ENCODE data around the gene NYAP1.
A peak's percentile ranks its signal among the peaks of the same experiment; 100 is the strongest.

NYAP1 gene

DNA sequence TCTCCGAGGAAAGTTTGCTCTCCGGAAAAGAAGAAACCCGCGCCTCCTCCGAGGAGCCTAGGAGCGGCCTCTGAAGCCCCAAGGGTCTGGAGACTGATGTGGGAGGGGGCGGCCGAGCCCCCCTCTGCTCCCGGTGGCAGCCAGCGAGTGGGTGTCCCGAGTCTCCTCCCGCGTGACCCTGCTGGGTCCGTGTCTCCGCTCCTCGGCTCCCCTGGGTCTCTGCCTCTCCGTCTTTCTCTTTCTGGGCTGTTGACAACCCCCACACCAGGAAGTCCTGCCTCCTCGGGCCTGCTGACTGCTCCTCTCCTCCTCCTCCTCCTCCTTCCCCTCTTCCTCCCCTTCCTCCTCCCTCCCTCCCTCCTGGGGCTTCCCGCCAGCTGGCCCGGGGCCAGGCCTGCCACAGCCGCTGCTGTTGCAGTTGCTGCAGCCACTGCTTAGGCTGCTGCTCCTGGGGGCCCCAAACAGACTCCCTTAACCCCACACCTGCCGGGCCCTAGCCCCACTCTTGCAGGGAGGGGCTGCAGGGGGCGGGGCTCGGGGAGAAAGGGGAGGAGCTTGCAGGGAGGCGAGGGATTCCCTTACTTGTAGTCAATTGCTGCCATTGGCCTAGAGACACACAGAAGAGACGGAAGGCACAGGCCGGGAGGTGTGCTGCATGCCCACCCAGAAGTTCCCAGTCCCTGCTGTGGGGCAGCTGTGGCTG lies 4.6 kb upstream of the NYAP1 start, which contains the start of gene TSC22D4 (continued):
- TF ChIP-seq, protein P1, sequence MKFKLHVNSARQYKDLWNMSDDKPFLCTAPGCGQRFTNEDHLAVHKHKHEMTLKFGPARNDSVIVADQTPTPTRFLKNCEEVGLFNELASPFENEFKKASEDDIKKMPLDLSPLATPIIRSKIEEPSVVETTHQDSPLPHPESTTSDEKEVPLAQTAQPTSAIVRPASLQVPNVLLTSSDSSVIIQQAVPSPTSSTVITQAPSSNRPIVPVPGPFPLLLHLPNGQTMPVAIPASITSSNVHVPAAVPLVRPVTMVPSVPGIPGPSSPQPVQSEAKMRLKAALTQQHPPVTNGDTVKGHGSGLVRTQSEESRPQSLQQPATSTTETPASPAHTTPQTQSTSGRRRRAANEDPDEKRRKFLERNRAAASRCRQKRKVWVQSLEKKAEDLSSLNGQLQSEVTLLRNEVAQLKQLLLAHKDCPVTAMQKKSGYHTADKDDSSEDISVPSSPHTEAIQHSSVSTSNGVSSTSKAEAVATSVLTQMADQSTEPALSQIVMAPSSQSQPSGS (tag by site-specific recombination; IDR thresholded peaks at IDR 0.05; ENCODE audit: low read depth), result no peak
- no peak for TF ChIP-seq ZNF175 (tag by site-specific recombination; IDR thresholded peaks at IDR 0.05)
- peak; percentile 95 for TF ChIP-seq ZNF324 (tag by site-specific recombination; IDR thresholded peaks at IDR 0.05)
- peak; percentile 89 for TF ChIP-seq ZNF600 (tag by site-specific recombination; IDR thresholded peaks at IDR 0.05)
- TF ChIP-seq KLF10 (tag by site-specific recombination; IDR thresholded peaks at IDR 0.05), result peak; percentile 90
- TF ChIP-seq ZNF354C (tag by site-specific recombination; IDR thresholded peaks at IDR 0.05; ENCODE audit: borderline replicate concordance, low read depth), result no peak
- TF ChIP-seq, protein P2, sequence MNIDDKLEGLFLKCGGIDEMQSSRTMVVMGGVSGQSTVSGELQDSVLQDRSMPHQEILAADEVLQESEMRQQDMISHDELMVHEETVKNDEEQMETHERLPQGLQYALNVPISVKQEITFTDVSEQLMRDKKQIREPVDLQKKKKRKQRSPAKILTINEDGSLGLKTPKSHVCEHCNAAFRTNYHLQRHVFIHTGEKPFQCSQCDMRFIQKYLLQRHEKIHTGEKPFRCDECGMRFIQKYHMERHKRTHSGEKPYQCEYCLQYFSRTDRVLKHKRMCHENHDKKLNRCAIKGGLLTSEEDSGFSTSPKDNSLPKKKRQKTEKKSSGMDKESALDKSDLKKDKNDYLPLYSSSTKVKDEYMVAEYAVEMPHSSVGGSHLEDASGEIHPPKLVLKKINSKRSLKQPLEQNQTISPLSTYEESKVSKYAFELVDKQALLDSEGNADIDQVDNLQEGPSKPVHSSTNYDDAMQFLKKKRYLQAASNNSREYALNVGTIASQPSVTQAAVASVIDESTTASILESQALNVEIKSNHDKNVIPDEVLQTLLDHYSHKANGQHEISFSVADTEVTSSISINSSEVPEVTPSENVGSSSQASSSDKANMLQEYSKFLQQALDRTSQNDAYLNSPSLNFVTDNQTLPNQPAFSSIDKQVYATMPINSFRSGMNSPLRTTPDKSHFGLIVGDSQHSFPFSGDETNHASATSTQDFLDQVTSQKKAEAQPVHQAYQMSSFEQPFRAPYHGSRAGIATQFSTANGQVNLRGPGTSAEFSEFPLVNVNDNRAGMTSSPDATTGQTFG (tag by site-specific recombination; IDR thresholded peaks at IDR 0.05; ENCODE audit: borderline replicate concordance), result no peak
- TF ChIP-seq ZNF514 (tag by site-specific recombination; IDR thresholded peaks at IDR 0.05), result no peak
- no peak for TF ChIP-seq ZNF404 (tag by site-specific recombination; IDR thresholded peaks at IDR 0.05)
- TF ChIP-seq, protein P3, sequence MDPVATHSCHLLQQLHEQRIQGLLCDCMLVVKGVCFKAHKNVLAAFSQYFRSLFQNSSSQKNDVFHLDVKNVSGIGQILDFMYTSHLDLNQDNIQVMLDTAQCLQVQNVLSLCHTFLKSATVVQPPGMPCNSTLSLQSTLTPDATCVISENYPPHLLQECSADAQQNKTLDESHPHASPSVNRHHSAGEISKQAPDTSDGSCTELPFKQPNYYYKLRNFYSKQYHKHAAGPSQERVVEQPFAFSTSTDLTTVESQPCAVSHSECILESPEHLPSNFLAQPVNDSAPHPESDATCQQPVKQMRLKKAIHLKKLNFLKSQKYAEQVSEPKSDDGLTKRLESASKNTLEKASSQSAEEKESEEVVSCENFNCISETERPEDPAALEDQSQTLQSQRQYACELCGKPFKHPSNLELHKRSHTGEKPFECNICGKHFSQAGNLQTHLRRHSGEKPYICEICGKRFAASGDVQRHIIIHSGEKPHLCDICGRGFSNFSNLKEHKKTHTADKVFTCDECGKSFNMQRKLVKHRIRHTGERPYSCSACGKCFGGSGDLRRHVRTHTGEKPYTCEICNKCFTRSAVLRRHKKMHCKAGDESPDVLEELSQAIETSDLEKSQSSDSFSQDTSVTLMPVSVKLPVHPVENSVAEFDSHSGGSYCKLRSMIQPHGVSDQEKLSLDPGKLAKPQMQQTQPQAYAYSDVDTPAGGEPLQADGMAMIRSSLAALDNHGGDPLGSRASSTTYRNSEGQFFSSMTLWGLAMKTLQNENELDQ (tag by site-specific recombination; IDR thresholded peaks at IDR 0.05; ENCODE audit: low read depth), result no peak
- TF ChIP-seq, protein P4, sequence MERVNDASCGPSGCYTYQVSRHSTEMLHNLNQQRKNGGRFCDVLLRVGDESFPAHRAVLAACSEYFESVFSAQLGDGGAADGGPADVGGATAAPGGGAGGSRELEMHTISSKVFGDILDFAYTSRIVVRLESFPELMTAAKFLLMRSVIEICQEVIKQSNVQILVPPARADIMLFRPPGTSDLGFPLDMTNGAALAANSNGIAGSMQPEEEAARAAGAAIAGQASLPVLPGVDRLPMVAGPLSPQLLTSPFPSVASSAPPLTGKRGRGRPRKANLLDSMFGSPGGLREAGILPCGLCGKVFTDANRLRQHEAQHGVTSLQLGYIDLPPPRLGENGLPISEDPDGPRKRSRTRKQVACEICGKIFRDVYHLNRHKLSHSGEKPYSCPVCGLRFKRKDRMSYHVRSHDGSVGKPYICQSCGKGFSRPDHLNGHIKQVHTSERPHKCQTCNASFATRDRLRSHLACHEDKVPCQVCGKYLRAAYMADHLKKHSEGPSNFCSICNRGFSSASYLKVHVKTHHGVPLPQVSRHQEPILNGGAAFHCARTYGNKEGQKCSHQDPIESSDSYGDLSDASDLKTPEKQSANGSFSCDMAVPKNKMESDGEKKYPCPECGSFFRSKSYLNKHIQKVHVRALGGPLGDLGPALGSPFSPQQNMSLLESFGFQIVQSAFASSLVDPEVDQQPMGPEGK (tag by site-specific recombination; IDR thresholded peaks at IDR 0.05), result peak; percentile 100
- TF ChIP-seq ZNF629 (tag by site-specific recombination; IDR thresholded peaks at IDR 0.05), result peak; percentile 84
- no peak for TF ChIP-seq ZNF558 (tag by site-specific recombination; IDR thresholded peaks at IDR 0.05)
- TF ChIP-seq GLIS2 (tag by site-specific recombination; IDR thresholded peaks at IDR 0.05), result peak; percentile 96
- TF ChIP-seq ZNF26 (tag by site-specific recombination; IDR thresholded peaks at IDR 0.05), result no peak
- TF ChIP-seq, protein P5, sequence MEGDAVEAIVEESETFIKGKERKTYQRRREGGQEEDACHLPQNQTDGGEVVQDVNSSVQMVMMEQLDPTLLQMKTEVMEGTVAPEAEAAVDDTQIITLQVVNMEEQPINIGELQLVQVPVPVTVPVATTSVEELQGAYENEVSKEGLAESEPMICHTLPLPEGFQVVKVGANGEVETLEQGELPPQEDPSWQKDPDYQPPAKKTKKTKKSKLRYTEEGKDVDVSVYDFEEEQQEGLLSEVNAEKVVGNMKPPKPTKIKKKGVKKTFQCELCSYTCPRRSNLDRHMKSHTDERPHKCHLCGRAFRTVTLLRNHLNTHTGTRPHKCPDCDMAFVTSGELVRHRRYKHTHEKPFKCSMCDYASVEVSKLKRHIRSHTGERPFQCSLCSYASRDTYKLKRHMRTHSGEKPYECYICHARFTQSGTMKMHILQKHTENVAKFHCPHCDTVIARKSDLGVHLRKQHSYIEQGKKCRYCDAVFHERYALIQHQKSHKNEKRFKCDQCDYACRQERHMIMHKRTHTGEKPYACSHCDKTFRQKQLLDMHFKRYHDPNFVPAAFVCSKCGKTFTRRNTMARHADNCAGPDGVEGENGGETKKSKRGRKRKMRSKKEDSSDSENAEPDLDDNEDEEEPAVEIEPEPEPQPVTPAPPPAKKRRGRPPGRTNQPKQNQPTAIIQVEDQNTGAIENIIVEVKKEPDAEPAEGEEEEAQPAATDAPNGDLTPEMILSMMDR (tag by site-specific recombination; IDR thresholded peaks at IDR 0.05), result no peak
- TF ChIP-seq ZNF510 (tag by site-specific recombination; IDR thresholded peaks at IDR 0.05; ENCODE audit: insufficient replicate concordance), result no peak
- no peak for TF ChIP-seq PBX3 (CRISPR knock-in tag; IDR thresholded peaks at IDR 0.05)
- TF ChIP-seq HOXA7 (CRISPR knock-in tag; IDR thresholded peaks at IDR 0.05; ENCODE audit: borderline replicate concordance), result no peak
- TF ChIP-seq, protein P6, sequence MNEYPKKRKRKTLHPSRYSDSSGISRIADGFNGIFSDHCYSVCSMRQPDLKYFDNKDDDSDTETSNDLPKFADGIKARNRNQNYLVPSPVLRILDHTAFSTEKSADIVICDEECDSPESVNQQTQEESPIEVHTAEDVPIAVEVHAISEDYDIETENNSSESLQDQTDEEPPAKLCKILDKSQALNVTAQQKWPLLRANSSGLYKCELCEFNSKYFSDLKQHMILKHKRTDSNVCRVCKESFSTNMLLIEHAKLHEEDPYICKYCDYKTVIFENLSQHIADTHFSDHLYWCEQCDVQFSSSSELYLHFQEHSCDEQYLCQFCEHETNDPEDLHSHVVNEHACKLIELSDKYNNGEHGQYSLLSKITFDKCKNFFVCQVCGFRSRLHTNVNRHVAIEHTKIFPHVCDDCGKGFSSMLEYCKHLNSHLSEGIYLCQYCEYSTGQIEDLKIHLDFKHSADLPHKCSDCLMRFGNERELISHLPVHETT (tag by site-specific recombination; IDR thresholded peaks at IDR 0.05), result peak; percentile 70; the same call in 1 of the 2 replicates
- TF ChIP-seq, protein P7, sequence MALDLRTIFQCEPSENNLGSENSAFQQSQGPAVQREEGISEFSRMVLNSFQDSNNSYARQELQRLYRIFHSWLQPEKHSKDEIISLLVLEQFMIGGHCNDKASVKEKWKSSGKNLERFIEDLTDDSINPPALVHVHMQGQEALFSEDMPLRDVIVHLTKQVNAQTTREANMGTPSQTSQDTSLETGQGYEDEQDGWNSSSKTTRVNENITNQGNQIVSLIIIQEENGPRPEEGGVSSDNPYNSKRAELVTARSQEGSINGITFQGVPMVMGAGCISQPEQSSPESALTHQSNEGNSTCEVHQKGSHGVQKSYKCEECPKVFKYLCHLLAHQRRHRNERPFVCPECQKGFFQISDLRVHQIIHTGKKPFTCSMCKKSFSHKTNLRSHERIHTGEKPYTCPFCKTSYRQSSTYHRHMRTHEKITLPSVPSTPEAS (tag by site-specific recombination; IDR thresholded peaks at IDR 0.05), result peak; percentile 77
- peak; percentile 81 for TF ChIP-seq MZF1 (tag by site-specific recombination; IDR thresholded peaks at IDR 0.05; ENCODE audit: borderline replicate concordance)
- TF ChIP-seq GLIS1 (tag by site-specific recombination; IDR thresholded peaks at IDR 0.05), result peak; percentile 93
